ENCODE results near the gene MLN.

DNA sequence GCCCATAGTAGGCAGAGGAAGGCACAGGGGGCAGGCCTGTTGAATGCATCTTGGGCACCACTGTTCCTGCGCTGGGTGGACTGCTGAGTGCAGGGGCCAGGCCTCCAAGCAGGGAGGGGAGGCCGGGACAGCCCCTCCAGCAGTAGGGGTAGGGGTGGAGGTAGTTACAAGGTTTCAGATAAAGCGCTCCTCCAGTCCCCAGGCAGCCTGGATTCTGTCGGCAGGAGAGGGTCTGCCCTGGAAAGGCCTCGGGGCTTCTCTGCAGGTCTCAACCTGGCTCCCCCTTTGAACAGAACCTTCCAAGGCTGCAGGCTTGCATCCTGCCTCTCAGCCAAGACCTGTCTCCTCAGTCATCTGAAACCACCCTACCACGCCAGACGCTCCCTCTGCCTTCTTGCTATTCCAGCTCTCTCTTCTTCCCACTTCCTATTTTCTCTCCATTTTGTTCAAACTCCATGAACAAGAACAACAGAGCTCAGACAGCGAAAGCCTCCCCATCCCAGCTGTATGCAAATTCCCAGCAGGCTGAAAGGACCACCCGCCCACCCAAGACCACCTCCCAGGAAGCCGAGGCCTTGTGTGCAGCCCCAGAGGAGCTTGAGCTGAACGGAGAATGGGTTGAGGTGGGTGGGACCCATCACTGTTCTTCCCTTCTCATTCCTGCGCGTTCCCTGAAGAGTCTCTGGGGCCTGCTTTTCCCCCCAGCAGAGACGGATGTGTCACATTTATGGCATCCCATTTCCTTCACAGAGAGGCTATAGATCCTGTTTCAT lies 1.4 kb downstream of the MLN start:
- TF ChIP-seq CTCF (IDR thresholded peaks at IDR 0.05) (no peak), EZH2 (IDR thresholded peaks at IDR 0.05; ENCODE audit: borderline replicate concordance, insufficient read depth, low read depth, low read length, poor library complexity, severe bottlenecking) (no peak)

Data from B cell (primary cell).